Immature natural killer cell (primary cell): ENCODE results near the gene NLK. TPM values are rescaled to one million over a fixed set of nuclear protein-coding genes. Genes with fewer than 3 reads are reported as not detected.
"Not testable (repeated sequence)": the region's sequence is repeated elsewhere in the genome, so short reads cannot be mapped to it uniquely, and the experiment has no call there.

Experiments
- DNase-seq, 3 donors: peaks; one replicate each; pipeline ENCODE4 v3.0.0; 2022; ENCODE audit warnings: mixed read lengths in 1 of 3
- H3K27ac Mint-ChIP-seq, 6 donors: one replicate each; pipeline ENCODE4 v1.8.0; 2020; ENCODE audit warnings: mixed read lengths in 6 of 6, mild to moderate bottlenecking in 5 of 6, inconsistent platforms in 4 of 6, moderate library complexity in 3 of 6
- H3K27me3 Mint-ChIP-seq, 3 donors: one replicate each; pipeline ENCODE4 v1.8.0; 2020 to 2021; ENCODE audit warnings: low read depth in 3 of 3, mild to moderate bottlenecking in 3 of 3, mixed read lengths in 3 of 3, moderate library complexity in 3 of 3, inconsistent platforms in 1 of 3
- H3K36me3 Mint-ChIP-seq, 3 donors: one replicate each; pipeline ENCODE4 v1.8.0; 2020; ENCODE audit warnings: mixed read lengths in 3 of 3, inconsistent platforms in 2 of 3, mild to moderate bottlenecking in 2 of 3
- H3K4me1 Mint-ChIP-seq, 2 donors: one replicate each; pipeline ENCODE4 v1.8.0; 2020; ENCODE audit warnings: inconsistent platforms in 2 of 2, mild to moderate bottlenecking in 2 of 2, mixed read lengths in 2 of 2, moderate library complexity in 1 of 2
- H3K4me3 Mint-ChIP-seq, 5 donors: one replicate each; pipeline ENCODE4 v1.8.0; 2020; ENCODE audit warnings: mild to moderate bottlenecking in 5 of 5, mixed read lengths in 5 of 5, inconsistent platforms in 3 of 5, moderate library complexity in 3 of 5
- H3K9me3 Mint-ChIP-seq, 6 donors: one replicate each; pipeline ENCODE4 v1.8.0; 2020; ENCODE audit warnings: mild to moderate bottlenecking in 6 of 6, mixed read lengths in 6 of 6, inconsistent platforms in 4 of 6, moderate library complexity in 3 of 6
- polyA plus RNA-seq, 3 donors: library from polyadenylated mRNA; unstranded; fragments of 300-500 nt; fragmentation: Illumina TruSeq; gene quantifications; one replicate each; pipeline ENCODE4 v1.2.3, GENCODE V29; 2021

Gene NLK
- polyA plus RNA-seq, 3 donors from 2014 or later, result 0.06 to 2.8 (median 2.3) TPM

- H3K27me3 Mint-ChIP-seq, result no peaks in the 10 kb centered on the region
- H3K27ac Mint-ChIP-seq, result no peak overlapping the region
- no peaks in the 10 kb centered on the region for H3K9me3 Mint-ChIP-seq
- no peaks in the 10 kb centered on the region for H3K36me3 Mint-ChIP-seq
- no peak for DNase-seq
- peaks cover 8 to 25% of the 10 kb centered on the region in 2 donors for H3K4me1 Mint-ChIP-seq
- no peak overlapping the region for H3K4me3 Mint-ChIP-seq
These were observed 51.7 kb downstream of the NLK start for GRCh38 chr17:28093999-28094716.

- Mint-ChIP-seq H3K9me3 (no peaks in the 10 kb centered on the region), H3K36me3 (peaks cover 0 to 3% (median 0%) of the 10 kb centered on the region in 3 donors), H3K4me1 (peaks cover 0 to 13% of the 10 kb centered on the region in 2 donors), H3K27ac (no peak overlapping the region), H3K4me3 (no peak overlapping the region), H3K27me3 (no peaks in the 10 kb centered on the region)
- DNase-seq, result no peak
These were observed 54.3 kb downstream of the NLK start for GRCh38 chr17:28096756-28097155.

GRCh38 chr17:28097254-28097653, 54.8 kb downstream of the NLK start:
- Mint-ChIP-seq H3K27me3 (no peaks in the 10 kb centered on the region), H3K27ac (no peak overlapping the region), H3K36me3 (peaks cover 0 to 3% (median 0%) of the 10 kb centered on the region in 3 donors), H3K4me1 (peaks cover 0 to 13% of the 10 kb centered on the region in 2 donors), H3K9me3 (no peaks in the 10 kb centered on the region), H3K4me3 (no peak overlapping the region)
- no peak for DNase-seq

GRCh38 chr17:28097901-28098300, 55.4 kb downstream of the NLK start:
- Mint-ChIP-seq H3K27me3 (no peaks in the 10 kb centered on the region), H3K9me3 (no peaks in the 10 kb centered on the region), H3K36me3 (peaks cover 0 to 3% (median 0%) of the 10 kb centered on the region in 3 donors), H3K4me3 (no peak overlapping the region), H3K4me1 (peaks cover 0 to 13% of the 10 kb centered on the region in 2 donors), H3K27ac (no peak overlapping the region)
- no peak for DNase-seq

- not testable (repeated sequence) for H3K4me3 Mint-ChIP-seq, H3K27me3 Mint-ChIP-seq, DNase-seq, H3K36me3 Mint-ChIP-seq, H3K27ac Mint-ChIP-seq, H3K9me3 Mint-ChIP-seq
- H3K4me1 Mint-ChIP-seq, result peaks cover 0 to 13% of the 10 kb centered on the region in 2 donors
These were observed 56.1 kb downstream of the NLK start for GRCh38 chr17:28098591-28098990.

GRCh38 chr17:28100251-28100650, 57.8 kb downstream of the NLK start:
- Mint-ChIP-seq H3K9me3 (no peaks in the 10 kb centered on the region), H3K4me3 (no peak overlapping the region), H3K4me1 (peaks cover 0 to 13% of the 10 kb centered on the region in 2 donors), H3K27me3 (no peaks in the 10 kb centered on the region), H3K36me3 (peaks cover 0 to 3% (median 0%) of the 10 kb centered on the region in 3 donors), H3K27ac (no peak overlapping the region)
- no peak for DNase-seq

GRCh38 chr17:28100936-28101335, 58.5 kb downstream of the NLK start:
- Mint-ChIP-seq H3K36me3 (peaks cover 0 to 3% (median 0%) of the 10 kb centered on the region in 3 donors), H3K4me1 (peaks cover 0 to 13% of the 10 kb centered on the region in 2 donors), H3K4me3 (no peak overlapping the region), H3K27me3 (no peaks in the 10 kb centered on the region), H3K9me3 (no peaks in the 10 kb centered on the region), H3K27ac (no peak overlapping the region)
- no peak for DNase-seq

- Mint-ChIP-seq H3K27ac (no peak overlapping the region), H3K9me3 (no peaks in the 10 kb centered on the region), H3K4me1 (peaks cover 0 to 13% of the 10 kb centered on the region in 2 donors), H3K4me3 (no peak overlapping the region), H3K27me3 (no peaks in the 10 kb centered on the region), H3K36me3 (peaks cover 0 to 3% (median 0%) of the 10 kb centered on the region in 3 donors)
- DNase-seq, result no peak
These were observed 59.4 kb downstream of the NLK start for GRCh38 chr17:28101919-28102318.

GRCh38 chr17:28105501-28105900, 63.0 kb downstream of the NLK start:
- peaks cover 0 to 5% (median 0%) of the 10 kb centered on the region in 3 donors for H3K36me3 Mint-ChIP-seq
- H3K4me1 Mint-ChIP-seq, result no peaks in the 10 kb centered on the region
- H3K27ac Mint-ChIP-seq, result no peak overlapping the region
- DNase-seq, result no peak
- no peak overlapping the region for H3K4me3 Mint-ChIP-seq
- H3K9me3 Mint-ChIP-seq, result no peaks in the 10 kb centered on the region
- no peaks in the 10 kb centered on the region for H3K27me3 Mint-ChIP-seq

- Mint-ChIP-seq H3K36me3 (peaks cover 0 to 5% (median 0%) of the 10 kb centered on the region in 3 donors), H3K4me1 (peaks cover 21 to 33% of the 10 kb centered on the region in 2 donors), H3K27ac (no peak overlapping the region)
These were observed 67.7 kb downstream of the NLK start for GRCh38 chr17:28110184-28110583.

GRCh38 chr17:28112181-28112580, 69.7 kb downstream of the NLK start:
- H3K36me3 Mint-ChIP-seq, result peaks cover 0 to 5% (median 0%) of the 10 kb centered on the region in 3 donors
- H3K4me1 Mint-ChIP-seq, result peaks cover 27 to 44% of the 10 kb centered on the region in 2 donors
- no peak overlapping the region for H3K4me3 Mint-ChIP-seq
- no peaks in the 10 kb centered on the region for H3K9me3 Mint-ChIP-seq
- no peaks in the 10 kb centered on the region for H3K27me3 Mint-ChIP-seq
- H3K27ac Mint-ChIP-seq, result no peak overlapping the region
- no peak for DNase-seq

More at GRCh38 chr17:28110184-28110583, 67.7 kb downstream of the NLK start:
- DNase-seq, result no peak
- Mint-ChIP-seq H3K4me3 (no peak overlapping the region), H3K27me3 (no peaks in the 10 kb centered on the region), H3K9me3 (no peaks in the 10 kb centered on the region)

GRCh38 chr17:28112606-28113005, 70.1 kb downstream of the NLK start:
- Mint-ChIP-seq H3K9me3 (no peaks in the 10 kb centered on the region), H3K4me3 (no peak overlapping the region)

GRCh38 chr17:28113269-28113668, 70.8 kb downstream of the NLK start:
- Mint-ChIP-seq H3K4me3 (no peak overlapping the region), H3K4me1 (peaks cover 33 to 55% of the 10 kb centered on the region in 2 donors), H3K9me3 (no peaks in the 10 kb centered on the region), H3K27me3 (no peaks in the 10 kb centered on the region), H3K36me3 (peaks cover 0 to 5% (median 0%) of the 10 kb centered on the region in 3 donors), H3K27ac (no peak overlapping the region)
- no peak for DNase-seq

More at GRCh38 chr17:28112606-28113005, 70.1 kb downstream of the NLK start:
- peaks cover 0 to 5% (median 0%) of the 10 kb centered on the region in 3 donors for H3K36me3 Mint-ChIP-seq
- DNase-seq, result no peak
- no peaks in the 10 kb centered on the region for H3K27me3 Mint-ChIP-seq
- H3K4me1 Mint-ChIP-seq, result peaks cover 29 to 48% of the 10 kb centered on the region in 2 donors
- H3K27ac Mint-ChIP-seq, result peak overlapping the region in 1 of 6 donors; percentile 19

- no peak overlapping the region for H3K4me3 Mint-ChIP-seq
- H3K4me1 Mint-ChIP-seq, result peaks cover 48 to 65% of the 10 kb centered on the region in 2 donors
- no peak for DNase-seq
These were observed 72.6 kb downstream of the NLK start for GRCh38 chr17:28115046-28115445.

More at GRCh38 chr17:28115046-28115445, 72.6 kb downstream of the NLK start:
- Mint-ChIP-seq H3K27me3 (no peaks in the 10 kb centered on the region), H3K27ac (no peak overlapping the region), H3K9me3 (no peaks in the 10 kb centered on the region), H3K36me3 (peaks cover 0 to 4% (median 0%) of the 10 kb centered on the region in 3 donors)
